Activated CD8-positive, alpha-beta T cell treated with anti-CD3 and anti-CD28 coated beads for 36 hours (primary cell): ENCODE data around the gene NEK2. TPM values are rescaled to one million over a fixed set of nuclear protein-coding genes. Genes with fewer than 3 reads are reported as not detected.

Source experiments
- ATAC-seq: fragments of 200-7000 bp; cut with Tn5 transposase; one replicate; pipeline ENCODE4 v1.10.0; 2021; ENCODE audit warnings: mild to moderate bottlenecking, moderate library complexity
- CTCF ChIA-PET: fragments of 350-600 bp; sonication (Branson Sonifier 250); formaldehyde crosslinking; loops from one replicate; lab custom pipeline; 2021; ENCODE audit warnings: antibody characterized with exemption; lab: Charles Lee
- POLR2A ChIA-PET: fragments of 350-600 bp; sonication (Branson Sonifier 250); formaldehyde crosslinking; loops from one replicate; lab custom pipeline; 2021; ENCODE audit warnings: antibody characterized with exemption; lab: Charles Lee
- DNase-seq: peaks from one replicate; pipeline ENCODE4 v3.0.0-alpha.2; 2020
- H3K27ac Mint-ChIP-seq: one replicate; pipeline ENCODE4 v1.8.0; 2021; ENCODE audit warnings: mild to moderate bottlenecking, mixed read lengths
- H3K27me3 Mint-ChIP-seq: one replicate; pipeline ENCODE4 v1.8.0; 2021; ENCODE audit warnings: mixed read lengths
- H3K36me3 Mint-ChIP-seq: one replicate; pipeline ENCODE4 v1.8.0; 2021; ENCODE audit warnings: low read depth, mixed read lengths
- H3K4me1 Mint-ChIP-seq: one replicate; pipeline ENCODE4 v1.8.0; 2021; ENCODE audit warnings: low read depth, mixed read lengths
- H3K4me3 Mint-ChIP-seq: one replicate; pipeline ENCODE4 v1.8.0; 2021; ENCODE audit warnings: mild to moderate bottlenecking, moderate library complexity, mixed read lengths
- H3K9me3 Mint-ChIP-seq: one replicate; pipeline ENCODE4 v1.8.0; 2021; ENCODE audit warnings: mixed read lengths
- intact Hi-C: fragments of 100-400 bp; cut with micrococcal nuclease; formaldehyde crosslinking; loops from one replicate; pipeline ENCODE4 v1.10.0; 2022
- total RNA-seq, 2 experiments: library from RNA; stranded (reverse); gene quantifications; one replicate each; pipeline ENCODE4 v1.2.3, GENCODE V29; 2021
- TF ChIP-seq, protein P1 (sequence below): fragments of 200-600 bp; IDR thresholded peaks from one replicate; pipeline ENCODE4 v1.8.0; 2022; ENCODE audit warnings: antibody characterized with exemption, mild to moderate bottlenecking

Gene NEK2
- total RNA-seq, 2 experiments from 2014 or later = 29.9 to 30.0 TPM

DNA sequence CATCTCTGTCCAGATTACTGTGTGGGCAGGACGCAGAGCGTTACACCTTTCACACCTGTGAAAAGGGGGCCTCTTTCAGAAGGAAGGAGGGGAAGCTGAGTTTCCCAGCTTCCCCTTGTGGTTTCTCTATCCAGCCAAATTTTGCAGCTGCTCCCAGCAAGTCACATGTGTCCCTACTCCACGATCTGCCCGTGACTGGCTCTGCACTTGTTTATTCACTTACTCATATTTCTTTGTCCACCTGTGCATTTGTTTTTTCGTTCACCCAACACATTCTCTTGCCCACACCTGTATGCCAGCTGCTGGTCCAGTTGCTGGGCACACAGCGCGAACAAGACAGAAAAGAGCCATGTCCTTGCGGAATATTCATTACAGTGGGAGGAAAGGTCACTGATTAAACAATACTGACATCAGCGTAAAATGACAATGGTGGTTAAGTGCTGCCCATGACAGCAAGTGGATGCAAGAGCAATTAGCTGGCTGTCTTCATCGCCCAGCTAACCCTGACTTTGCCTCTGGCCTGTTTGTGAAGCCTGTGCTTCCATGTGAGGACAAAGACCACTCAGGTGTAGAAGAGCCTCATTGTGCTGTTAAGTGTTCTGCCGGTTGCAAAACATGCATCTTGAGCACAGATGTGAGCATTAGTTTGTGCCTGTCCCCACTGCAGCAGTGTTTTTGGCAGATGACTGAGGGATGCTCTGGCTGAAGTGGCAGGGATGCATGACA lies 28.6 kb upstream of the NEK2 start:
- Mint-ChIP-seq H3K27me3 (peaks cover 1% of the 10 kb centered on the region), H3K36me3 (no peaks in the 10 kb centered on the region), H3K4me1 (peaks cover 4% of the 10 kb centered on the region), H3K27ac (no peak overlapping the region), H3K4me3 (no peak overlapping the region), H3K9me3 (no peaks in the 10 kb centered on the region)
- intact Hi-C loops = no loop called here
- CTCF ChIA-PET = interaction anchor here (0.7 to 1.5 kb wide), 3 partner anchors 19 to 331 kb away, joined by 3 to 5 read pairs (median 3); no protein-coding TSS in a partner anchor
- ATAC-seq = no peak
- TF ChIP-seq, protein P1, sequence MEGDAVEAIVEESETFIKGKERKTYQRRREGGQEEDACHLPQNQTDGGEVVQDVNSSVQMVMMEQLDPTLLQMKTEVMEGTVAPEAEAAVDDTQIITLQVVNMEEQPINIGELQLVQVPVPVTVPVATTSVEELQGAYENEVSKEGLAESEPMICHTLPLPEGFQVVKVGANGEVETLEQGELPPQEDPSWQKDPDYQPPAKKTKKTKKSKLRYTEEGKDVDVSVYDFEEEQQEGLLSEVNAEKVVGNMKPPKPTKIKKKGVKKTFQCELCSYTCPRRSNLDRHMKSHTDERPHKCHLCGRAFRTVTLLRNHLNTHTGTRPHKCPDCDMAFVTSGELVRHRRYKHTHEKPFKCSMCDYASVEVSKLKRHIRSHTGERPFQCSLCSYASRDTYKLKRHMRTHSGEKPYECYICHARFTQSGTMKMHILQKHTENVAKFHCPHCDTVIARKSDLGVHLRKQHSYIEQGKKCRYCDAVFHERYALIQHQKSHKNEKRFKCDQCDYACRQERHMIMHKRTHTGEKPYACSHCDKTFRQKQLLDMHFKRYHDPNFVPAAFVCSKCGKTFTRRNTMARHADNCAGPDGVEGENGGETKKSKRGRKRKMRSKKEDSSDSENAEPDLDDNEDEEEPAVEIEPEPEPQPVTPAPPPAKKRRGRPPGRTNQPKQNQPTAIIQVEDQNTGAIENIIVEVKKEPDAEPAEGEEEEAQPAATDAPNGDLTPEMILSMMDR = no peak
- DNase-seq = no peak
- POLR2A ChIA-PET = interaction anchor here (1.2 kb wide), 1 partner anchor 21 kb away, joined by 3 read pairs; no protein-coding TSS in a partner anchor

GRCh38 chr1:211701733-211702132 lies 26.3 kb upstream of the NEK2 start:
- ChIA-PET CTCF (interaction anchor here (0.9 to 13.1 kb wide), 2 partner anchors 20 to 38 kb away, joined by 3 to 185 read pairs; no protein-coding TSS in a partner anchor), POLR2A (no interaction called here)
- no peaks in the 10 kb centered on the region for H3K9me3 Mint-ChIP-seq
- TF ChIP-seq, protein P1 = no peak
- DNase-seq (no peak), ATAC-seq (no peak)
- peaks cover 14% of the 10 kb centered on the region for H3K4me1 Mint-ChIP-seq
- no peaks in the 10 kb centered on the region for H3K36me3 Mint-ChIP-seq
- no peak overlapping the region for H3K27ac Mint-ChIP-seq
- intact Hi-C loops = no loop called here
- H3K27me3 Mint-ChIP-seq = peaks cover 1% of the 10 kb centered on the region
- no peak overlapping the region for H3K4me3 Mint-ChIP-seq

- Mint-ChIP-seq H3K9me3 (no peaks in the 10 kb centered on the region), H3K27ac (no peak overlapping the region), H3K4me3 (no peak overlapping the region), H3K36me3 (no peaks in the 10 kb centered on the region), H3K4me1 (peaks cover 24% of the 10 kb centered on the region), H3K27me3 (peaks cover 1% of the 10 kb centered on the region)
- POLR2A ChIA-PET = interaction anchor here (1.0 to 1.1 kb wide), 3 partner anchors 43 to 593 kb away, joined by 3 read pairs; no protein-coding TSS in a partner anchor
- DNase-seq = no peak
- intact Hi-C loops = loop anchor here (2.0 to 10.0 kb wide), 4 partner anchors 42 to 333 kb away; partner anchors contain the start of gene LPGAT1
- CTCF ChIA-PET = interaction anchor here (0.8 to 13.1 kb wide), 53 partner anchors 10 to 757 kb away, joined by 3 to 185 read pairs (median 6); partner anchors contain the start of genes DTL, INTS7, NEK2 and SLC30A1
- no peak for ATAC-seq
- TF ChIP-seq, protein P1 = no peak
Observed at GRCh38 chr1:211699059-211699458, 23.6 kb upstream of the NEK2 start.

- H3K4me1 Mint-ChIP-seq = peaks cover 24% of the 10 kb centered on the region
- H3K36me3 Mint-ChIP-seq = no peaks in the 10 kb centered on the region
- peak overlapping the region; percentile 33 for H3K4me3 Mint-ChIP-seq
- ChIA-PET CTCF (interaction anchor here (0.6 to 13.1 kb wide), 74 partner anchors 11 to 758 kb away, joined by 3 to 185 read pairs (median 5); partner anchors contain the start of genes DTL, INTS7, NEK2 and SLC30A1), POLR2A (interaction anchor here (1.0 to 1.1 kb wide), 3 partner anchors 44 to 593 kb away, joined by 3 read pairs; no protein-coding TSS in a partner anchor)
- intact Hi-C loops = loop anchor here (2.0 to 10.0 kb wide), 4 partner anchors 42 to 334 kb away; partner anchors contain the start of gene LPGAT1
- ATAC-seq (peak; percentile 95), DNase-seq (peak; percentile 92)
- H3K9me3 Mint-ChIP-seq = no peaks in the 10 kb centered on the region
- H3K27me3 Mint-ChIP-seq = peaks cover 1% of the 10 kb centered on the region
- TF ChIP-seq, protein P1 = peak; percentile 95
- H3K27ac Mint-ChIP-seq = no peak overlapping the region
Observed at GRCh38 chr1:211698161-211699026, 23.0 kb upstream of the NEK2 start.
